NCI-H2196 (cell line): ENCODE measurements around the gene TH.

Experiments used
- DNase-seq: peaks from one replicate; lab custom pipeline; 2025; ENCODE audit not compliant: unreplicated experiment; lab: John Stamatoyannopoulos, UW

Gene TH

DNA sequence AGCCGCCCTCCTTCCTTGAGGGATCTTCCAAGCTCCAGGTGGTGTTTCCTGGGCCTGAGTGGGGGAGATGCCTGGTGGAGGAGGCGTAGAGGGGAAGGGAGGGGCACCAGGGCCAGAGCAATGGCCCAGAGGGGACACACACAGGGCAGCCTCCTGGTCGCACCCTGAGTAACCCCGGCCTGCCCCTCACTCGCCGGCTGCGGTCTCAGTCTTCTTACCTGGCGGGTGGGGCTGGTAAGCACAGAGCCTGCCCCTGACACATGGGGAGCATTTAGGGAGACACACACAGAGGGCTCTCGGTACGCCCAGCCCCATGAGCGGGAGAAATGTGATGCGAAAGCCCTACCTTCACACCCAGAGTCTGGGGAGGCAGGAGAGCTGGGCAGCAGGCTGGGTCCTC, 56.3 kb downstream of the TH start:
- no peak for DNase-seq

DNA sequence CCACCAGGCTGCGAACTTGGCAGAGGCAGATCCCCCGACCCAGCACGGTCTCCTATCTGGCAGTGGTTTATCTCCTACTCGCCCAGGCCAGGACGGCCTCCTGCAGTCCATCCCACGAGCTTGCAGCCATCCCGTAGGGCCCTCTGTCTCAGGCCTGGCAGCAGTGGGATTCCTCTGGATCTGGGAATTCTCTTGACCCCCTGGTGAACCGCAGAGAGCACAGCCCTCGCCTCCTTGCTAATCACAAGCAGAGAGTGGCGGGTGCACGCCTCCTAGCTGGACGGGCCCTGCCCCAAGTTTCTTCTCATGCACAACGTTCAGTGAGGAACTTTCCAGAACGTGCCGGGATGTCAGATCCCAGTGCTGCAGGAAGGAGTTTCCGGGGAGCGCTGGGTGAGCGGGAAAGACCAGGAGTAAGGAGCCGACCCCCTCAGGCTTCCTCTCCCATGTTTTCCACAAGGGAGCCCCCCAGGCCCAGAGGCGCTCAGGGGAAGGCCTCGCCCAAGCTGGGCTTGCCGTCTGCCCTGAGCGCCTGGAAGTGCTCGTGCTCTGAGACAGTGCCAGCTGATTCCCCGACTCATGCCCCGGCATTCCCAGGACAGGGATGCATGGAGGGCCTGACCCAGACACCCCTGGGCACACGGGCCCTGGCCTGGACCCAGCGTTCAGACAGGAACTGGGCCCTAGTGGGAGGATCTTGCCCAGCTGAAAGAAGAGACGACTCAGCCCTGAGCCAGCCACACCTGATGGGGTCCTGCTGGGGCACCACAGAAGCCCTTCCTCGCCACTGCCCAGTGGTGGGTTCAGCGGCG, 57.0 kb downstream of the TH start:
- no peak for DNase-seq
